C4-2B (cell line): ENCODE results near the gene ZBTB5.

Experiments used
- H3K27ac ChIP-seq: fragments of 450-650 bp; 2 replicates; pipeline ENCODE4 v1.5.1; 2017
- CTCF ChIP-seq: fragments of 450-650 bp; conservative IDR thresholded peaks from 2 replicates; pipeline ENCODE4 v1.5.1; 2017; ENCODE audit warnings: mild to moderate bottlenecking
- ZFX ChIP-seq: fragments of 450-650 bp; IDR thresholded peaks from 2 replicates; pipeline ENCODE4 v1.6.1; 2017

The ZBTB5 gene

DNA sequence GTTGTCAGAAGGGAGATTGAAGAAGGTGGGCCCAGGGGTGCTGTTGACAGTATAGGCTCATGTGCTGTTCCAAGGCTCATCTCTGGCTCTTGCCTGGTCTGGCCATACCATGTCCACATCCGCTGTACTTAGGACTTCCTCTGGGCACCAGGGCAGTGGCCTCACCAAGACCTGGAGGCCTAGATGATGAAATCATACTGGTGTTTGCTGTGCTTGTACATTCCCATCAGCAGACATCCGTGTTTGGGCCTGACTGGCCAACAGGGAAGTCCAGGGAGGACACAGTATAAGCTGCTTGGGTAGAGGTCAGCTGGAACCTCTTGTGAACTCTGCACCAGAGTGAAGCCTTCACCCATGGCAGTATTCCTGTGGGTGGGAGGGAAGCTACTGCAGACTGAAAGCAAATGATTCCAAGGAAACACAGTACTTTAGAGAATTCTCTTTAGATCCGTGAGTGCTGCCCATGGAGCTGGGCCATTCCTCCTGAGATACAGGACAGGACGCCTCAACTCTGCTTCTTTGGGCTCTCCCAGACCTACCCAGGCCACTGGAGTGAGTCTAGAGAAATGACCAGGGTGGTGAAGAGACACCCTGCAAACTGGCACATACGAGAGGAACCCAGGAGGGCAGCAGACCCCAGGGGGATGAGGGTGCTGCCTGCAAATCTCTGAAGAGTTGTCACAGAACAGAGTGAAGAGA, 43.0 kb upstream of the ZBTB5 start:
- TF ChIP-seq CTCF (no peak), ZFX (no peak)
- no peak overlapping the region for H3K27ac ChIP-seq

- H3K27ac ChIP-seq: no peak overlapping the region
- TF ChIP-seq ZFX (no peak), CTCF (no peak)
These were observed 42.4 kb upstream of the ZBTB5 start for GRCh38 chr9:37507566-37508134.

- TF ChIP-seq ZFX: no peak
- no peak for TF ChIP-seq CTCF
- no peak overlapping the region for H3K27ac ChIP-seq
These were observed 39.4 kb upstream of the ZBTB5 start for GRCh38 chr9:37504605-37505004.

DNA sequence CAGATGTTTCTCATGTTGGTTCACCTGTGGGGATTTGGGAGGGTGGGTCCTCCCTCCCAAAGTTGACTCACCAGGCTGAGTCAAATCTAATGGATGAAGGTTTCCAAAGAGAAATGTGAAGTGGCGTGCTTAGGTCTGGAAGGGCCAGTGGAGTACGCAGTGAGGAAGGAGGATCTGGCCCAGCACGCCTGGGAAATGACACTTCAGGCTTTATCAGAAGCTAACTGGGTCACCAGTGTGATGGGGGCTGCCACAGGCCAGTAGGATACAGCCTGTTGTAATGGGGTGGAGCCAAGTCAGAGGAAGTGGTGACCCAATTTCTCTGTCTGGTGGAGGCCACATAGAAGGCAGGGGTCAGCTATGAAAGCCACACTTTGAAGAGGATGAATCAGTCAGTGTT, 38.5 kb upstream of the ZBTB5 start:
- TF ChIP-seq CTCF (no peak), ZFX (no peak)
- no peak overlapping the region for H3K27ac ChIP-seq

DNA sequence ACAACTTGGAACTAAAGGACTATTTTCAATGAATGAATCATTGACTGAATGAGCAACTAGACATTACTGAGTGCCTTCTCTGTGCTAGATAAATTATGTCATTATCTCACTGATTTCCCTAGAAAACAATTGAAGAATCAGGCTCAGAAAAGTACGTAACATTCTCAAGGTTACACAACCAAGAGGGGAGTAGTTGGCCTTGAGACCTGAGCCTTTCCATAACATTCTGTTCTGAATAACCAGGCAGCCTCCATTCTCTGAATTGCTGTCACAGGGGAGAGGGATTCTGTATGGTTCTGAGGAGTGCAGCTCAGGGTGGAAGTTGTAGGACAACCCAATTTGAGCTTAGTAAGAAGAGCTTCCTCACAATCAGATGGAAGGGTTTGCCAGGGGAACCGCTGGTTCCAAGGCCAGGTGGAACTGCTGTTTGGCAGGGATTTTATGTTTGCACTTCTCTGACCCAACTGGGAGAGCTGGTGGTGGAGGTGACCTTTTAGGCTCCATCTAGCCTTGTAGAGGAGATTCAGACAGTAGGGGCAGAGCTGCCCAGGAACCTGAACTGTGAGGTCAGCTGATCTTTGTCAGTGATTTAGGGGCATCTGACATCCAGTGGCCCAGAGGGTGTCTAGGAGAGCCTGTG, 36.8 kb upstream of the ZBTB5 start:
- TF ChIP-seq ZFX: no peak
- no peak for TF ChIP-seq CTCF

GRCh38 chr9:37499297-37499696, 34.0 kb upstream of the ZBTB5 start:
- no peak overlapping the region for H3K27ac ChIP-seq
- no peak for TF ChIP-seq ZFX
- TF ChIP-seq CTCF: no peak

More for the DNA sequence above, 36.8 kb upstream of the ZBTB5 start:
- H3K27ac ChIP-seq: no peak overlapping the region

DNA sequence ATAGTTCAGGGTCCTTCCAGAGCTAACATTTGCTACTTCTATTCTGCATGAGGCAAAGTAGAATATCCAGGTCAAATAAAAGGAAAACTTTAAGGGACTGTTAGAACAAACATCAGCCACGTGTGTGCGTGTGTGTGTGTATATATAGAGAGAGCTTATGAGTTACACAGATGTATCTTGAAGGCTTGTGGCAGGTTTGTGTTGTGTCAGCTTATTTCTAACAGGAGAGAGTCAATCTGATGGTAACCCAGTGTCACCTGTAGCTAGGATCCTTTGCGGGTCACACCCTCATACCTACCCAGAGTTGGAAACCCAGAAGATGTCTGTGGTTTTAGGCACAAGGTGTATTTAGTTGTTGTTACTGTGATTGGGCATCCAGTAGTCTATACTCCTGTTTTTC, 33.2 kb upstream of the ZBTB5 start:
- H3K27ac ChIP-seq: no peak overlapping the region
- TF ChIP-seq CTCF: no peak
- TF ChIP-seq ZFX: no peak
